ENCODE measurements around the gene GALNT12.

The GALNT12 gene, protein sequence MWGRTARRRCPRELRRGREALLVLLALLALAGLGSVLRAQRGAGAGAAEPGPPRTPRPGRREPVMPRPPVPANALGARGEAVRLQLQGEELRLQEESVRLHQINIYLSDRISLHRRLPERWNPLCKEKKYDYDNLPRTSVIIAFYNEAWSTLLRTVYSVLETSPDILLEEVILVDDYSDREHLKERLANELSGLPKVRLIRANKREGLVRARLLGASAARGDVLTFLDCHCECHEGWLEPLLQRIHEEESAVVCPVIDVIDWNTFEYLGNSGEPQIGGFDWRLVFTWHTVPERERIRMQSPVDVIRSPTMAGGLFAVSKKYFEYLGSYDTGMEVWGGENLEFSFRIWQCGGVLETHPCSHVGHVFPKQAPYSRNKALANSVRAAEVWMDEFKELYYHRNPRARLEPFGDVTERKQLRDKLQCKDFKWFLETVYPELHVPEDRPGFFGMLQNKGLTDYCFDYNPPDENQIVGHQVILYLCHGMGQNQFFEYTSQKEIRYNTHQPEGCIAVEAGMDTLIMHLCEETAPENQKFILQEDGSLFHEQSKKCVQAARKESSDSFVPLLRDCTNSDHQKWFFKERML

DNA sequence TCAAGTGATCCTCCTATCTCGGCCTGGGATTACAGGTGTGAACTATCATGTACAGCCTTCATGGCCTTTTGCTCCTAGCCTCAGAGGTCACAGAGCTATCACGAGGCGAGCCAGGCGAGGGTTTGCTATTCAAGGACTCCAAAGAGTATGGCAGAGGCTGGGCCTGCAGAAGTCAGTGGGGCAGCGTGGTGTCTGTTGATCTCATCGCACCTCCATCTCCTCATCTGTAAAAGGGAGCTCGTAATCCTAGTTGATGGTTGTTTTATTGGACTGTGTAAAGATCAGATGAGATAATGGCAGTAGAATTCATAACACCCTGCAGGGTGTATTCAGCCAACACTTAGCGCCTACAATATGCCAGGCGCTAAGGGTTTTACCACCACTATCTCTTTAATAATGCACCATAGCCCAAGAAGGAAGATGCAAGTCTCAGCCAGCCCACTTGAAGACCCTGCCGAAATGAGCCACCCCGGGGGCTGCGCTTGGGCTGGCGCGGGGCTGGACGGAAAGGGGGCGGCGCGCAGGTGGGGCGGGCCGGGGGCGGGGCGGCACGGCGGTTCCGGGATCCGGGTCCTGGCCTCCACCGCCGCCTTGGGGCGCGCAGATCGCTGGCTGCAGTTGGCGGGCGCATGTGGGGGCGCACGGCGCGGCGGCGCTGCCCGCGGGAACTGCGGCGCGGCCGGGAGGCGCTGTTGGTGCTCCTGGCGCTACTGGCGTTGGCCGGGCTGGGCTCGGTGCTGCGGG is at the start of gene GALNT12:
Gene GALNT12, plus strand, starts transcription at position 601 of the 744 bp plus-strand sequence. Its CDS starts 29 bp downstream, at position 630.
- DNase-seq: no peak
- TF ChIP-seq GATA1 (IDR thresholded peaks at IDR 0.05; ENCODE audit: low read depth, low read length) (no peak), POLR2A (IDR thresholded peaks at IDR 0.05; ENCODE audit: low read length) (no peak)

DNA sequence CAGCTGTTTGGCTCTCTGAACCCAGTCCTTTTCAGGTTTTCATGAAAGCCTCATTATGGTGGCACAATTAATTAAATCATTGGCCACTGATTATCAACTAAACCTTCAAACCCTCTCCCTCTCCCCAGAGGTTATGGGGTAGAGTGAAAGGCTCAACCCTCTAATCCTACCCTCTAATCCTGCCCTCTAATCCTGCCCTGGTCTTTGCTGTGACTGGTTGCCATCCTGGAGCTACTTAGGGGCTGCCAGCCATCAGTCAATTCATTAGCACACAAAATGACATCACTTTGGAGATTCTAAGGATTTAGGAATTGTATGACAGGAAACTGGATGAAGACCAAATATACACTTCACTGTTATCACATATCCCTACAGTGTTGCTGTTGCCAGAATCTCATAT is 47.2 kb upstream of the GALNT12 start:
- DNase-seq: no peak
- TF ChIP-seq GATA1 (IDR thresholded peaks at IDR 0.05; ENCODE audit: low read depth, low read length) (no peak), POLR2A (IDR thresholded peaks at IDR 0.05; ENCODE audit: low read length) (no peak)

DNA sequence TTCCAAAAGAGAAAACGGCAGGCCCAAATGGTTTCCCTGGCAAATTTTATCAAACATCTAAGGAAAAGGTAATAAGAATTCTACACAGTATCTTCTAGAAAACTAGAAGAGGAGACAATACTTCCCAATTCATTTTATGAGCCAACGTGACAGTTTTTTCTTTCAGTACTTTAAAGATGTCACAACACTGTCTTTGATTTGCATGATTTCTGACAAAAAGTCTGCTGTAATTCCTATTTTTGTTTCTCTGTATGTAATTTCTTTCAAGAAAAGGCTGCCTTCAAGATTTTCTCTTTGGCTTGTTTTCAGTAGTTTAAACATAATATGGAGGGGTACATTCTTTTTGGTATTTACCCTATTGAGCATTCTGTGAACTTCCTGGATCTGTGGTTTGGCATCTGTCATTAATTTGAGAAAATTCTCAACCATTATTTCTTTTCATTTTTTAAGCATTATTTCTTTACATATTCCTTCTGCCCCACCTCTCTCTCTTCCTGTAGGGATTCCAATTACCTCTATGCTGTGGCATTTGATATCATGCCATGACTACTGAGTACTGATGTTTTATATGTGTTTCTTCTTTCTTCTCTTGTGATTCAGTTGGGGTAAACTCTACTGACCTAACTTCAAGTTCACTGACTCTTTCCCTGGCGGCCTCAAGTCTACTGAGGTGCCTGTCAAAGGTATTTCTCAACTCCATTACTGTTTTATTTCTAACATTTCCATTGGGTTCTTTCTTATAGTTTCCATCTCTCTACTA is 43.3 kb upstream of the GALNT12 start:
- no peak for TF ChIP-seq POLR2A (IDR thresholded peaks at IDR 0.05; ENCODE audit: low read length)
- no peak for TF ChIP-seq GATA1 (IDR thresholded peaks at IDR 0.05; ENCODE audit: low read depth, low read length)
- DNase-seq: no peak

GRCh38 chr9:98765256-98765655 is 42.2 kb upstream of the GALNT12 start:
- TF ChIP-seq POLR2A (IDR thresholded peaks at IDR 0.05; ENCODE audit: low read length) (no peak), GATA1 (IDR thresholded peaks at IDR 0.05; ENCODE audit: low read depth, low read length) (no peak)
- no peak for DNase-seq

- TF ChIP-seq GATA1 (IDR thresholded peaks at IDR 0.05; ENCODE audit: low read depth, low read length): no peak
- TF ChIP-seq POLR2A (IDR thresholded peaks at IDR 0.05; ENCODE audit: low read length): no peak
Observed at GRCh38 chr9:98766586-98766985, 40.9 kb upstream of the GALNT12 start.

GRCh38 chr9:98767196-98767595 is 40.3 kb upstream of the GALNT12 start:
- DNase-seq: no peak

More at GRCh38 chr9:98766586-98766985, 40.9 kb upstream of the GALNT12 start:
- DNase-seq: no peak

GRCh38 chr9:98767915-98768314 is 39.6 kb upstream of the GALNT12 start:
- TF ChIP-seq GATA1 (IDR thresholded peaks at IDR 0.05; ENCODE audit: low read depth, low read length) (no peak), POLR2A (IDR thresholded peaks at IDR 0.05; ENCODE audit: low read length) (no peak)
- DNase-seq: no peak

More at GRCh38 chr9:98767196-98767595, 40.3 kb upstream of the GALNT12 start:
- TF ChIP-seq GATA1 (IDR thresholded peaks at IDR 0.05; ENCODE audit: low read depth, low read length) (no peak), POLR2A (IDR thresholded peaks at IDR 0.05; ENCODE audit: low read length) (no peak)

GRCh38 chr9:98768344-98768743 is 39.1 kb upstream of the GALNT12 start:
- no peak for DNase-seq
- TF ChIP-seq GATA1 (IDR thresholded peaks at IDR 0.05; ENCODE audit: low read depth, low read length) (no peak), POLR2A (IDR thresholded peaks at IDR 0.05; ENCODE audit: low read length) (no peak)

DNA sequence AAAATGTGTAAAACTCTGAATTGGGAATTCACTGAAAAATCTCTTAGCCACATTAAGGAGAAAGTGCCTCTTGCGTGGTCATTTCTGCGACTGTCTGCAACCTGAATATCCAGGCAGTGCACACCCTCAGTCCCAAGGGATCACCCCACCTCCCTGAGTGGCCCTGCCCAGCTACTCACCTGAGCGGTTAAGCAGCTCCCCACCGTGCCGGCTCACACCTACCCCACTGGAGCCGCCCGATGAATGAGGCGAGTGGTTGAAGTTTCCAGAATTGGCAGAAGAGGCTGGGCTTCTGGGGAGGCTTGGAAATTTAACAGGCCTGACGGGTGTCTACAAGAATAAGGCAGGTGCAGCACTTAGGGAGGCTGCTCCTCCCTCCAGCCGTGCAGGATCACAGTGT is 36.8 kb upstream of the GALNT12 start:
- no peak for DNase-seq
- no peak for TF ChIP-seq POLR2A (IDR thresholded peaks at IDR 0.05; ENCODE audit: low read length)
- no peak for TF ChIP-seq GATA1 (IDR thresholded peaks at IDR 0.05; ENCODE audit: low read depth, low read length)

- no peak for DNase-seq
- TF ChIP-seq POLR2A (IDR thresholded peaks at IDR 0.05; ENCODE audit: low read length) (no peak), GATA1 (IDR thresholded peaks at IDR 0.05; ENCODE audit: low read depth, low read length) (no peak)
Observed at GRCh38 chr9:98771209-98771874, 36.1 kb upstream of the GALNT12 start.

DNA sequence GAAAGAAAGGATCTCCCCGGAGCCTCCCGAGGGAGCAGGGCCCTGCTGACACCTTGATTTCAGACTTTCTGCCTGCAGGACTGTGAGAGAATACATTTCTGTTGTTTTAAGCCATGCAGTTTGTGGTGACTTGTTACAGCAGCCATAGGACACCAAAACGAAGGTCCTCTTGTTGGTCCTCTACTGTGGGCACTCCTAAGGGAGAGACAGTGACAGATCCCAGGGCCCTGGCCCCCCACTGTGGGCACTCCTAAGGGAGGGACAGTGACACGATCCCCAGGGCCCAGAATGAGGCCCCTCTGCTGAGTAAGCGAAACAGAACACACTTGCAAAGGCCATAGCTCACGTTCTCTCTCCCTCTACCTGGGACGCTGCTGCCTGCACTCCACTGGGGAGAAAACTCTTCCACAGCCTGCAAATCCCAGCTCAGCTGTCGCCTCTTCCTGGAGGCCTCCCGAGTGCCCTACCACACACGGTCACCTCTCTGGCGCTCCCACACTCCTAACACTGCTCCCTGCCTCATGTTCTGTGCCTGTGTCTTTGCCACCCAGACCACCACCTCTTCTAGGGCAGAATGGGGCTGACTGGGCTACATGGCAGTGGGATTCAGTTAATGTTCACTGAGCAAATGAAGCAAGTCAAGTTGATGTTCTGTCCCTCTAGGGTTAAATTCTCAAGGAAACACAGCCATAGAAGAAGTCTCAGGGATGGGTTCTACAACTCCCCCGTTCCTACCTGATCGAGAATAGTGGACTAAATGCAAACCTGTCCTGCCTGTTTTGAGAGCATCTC is 34.9 kb upstream of the GALNT12 start:
- TF ChIP-seq POLR2A (IDR thresholded peaks at IDR 0.05; ENCODE audit: low read length) (no peak), GATA1 (IDR thresholded peaks at IDR 0.05; ENCODE audit: low read depth, low read length) (no peak)

DNA sequence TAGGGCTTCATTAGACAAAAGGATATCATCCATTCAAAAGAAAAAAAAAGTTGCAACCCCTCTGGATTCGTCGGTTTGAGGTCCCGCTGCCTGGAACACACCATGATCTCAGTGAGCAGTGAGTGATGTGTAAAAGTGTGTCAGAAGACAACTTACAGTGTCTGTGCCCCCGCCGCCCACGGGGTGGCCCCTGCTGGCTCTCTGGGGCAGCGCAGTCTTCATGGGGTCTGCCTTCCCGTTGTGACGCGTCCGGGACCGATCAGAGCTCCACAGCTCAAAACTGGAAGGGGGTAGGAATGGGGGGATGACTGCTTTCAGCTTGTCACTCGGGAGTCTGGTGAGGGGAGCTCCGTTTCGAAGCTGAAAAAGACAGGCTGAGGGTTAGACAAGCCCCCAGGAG is 33.7 kb upstream of the GALNT12 start:
- TF ChIP-seq POLR2A (IDR thresholded peaks at IDR 0.05; ENCODE audit: low read length) (no peak), GATA1 (IDR thresholded peaks at IDR 0.05; ENCODE audit: low read depth, low read length) (no peak)
- no peak for DNase-seq

More for the DNA sequence above, 34.9 kb upstream of the GALNT12 start:
- no peak for DNase-seq
